DOHH2 (cell line): ENCODE data around the gene FOXK1.

ENCODE experiments used
- H3F3A ChIP-seq: fragments of 200-600 bp; sonication (generic), shearing (Covaris generic); 2 replicates; pipeline ENCODE4 v1.6.0; 2016; ENCODE audit warnings: antibody characterized with exemption, mild to moderate bottlenecking; ENCODE audit not compliant: control insufficient read depth, insufficient read depth
- H3K27ac ChIP-seq: fragments of 200-600 bp; sonication (generic); 2 replicates; pipeline ENCODE4 v1.5.1; 2014; ENCODE audit warnings: low read depth, mild to moderate bottlenecking, low read length, moderate library complexity
- H3K27me3 ChIP-seq: fragments of 200-600 bp; sonication (generic); 2 replicates; pipeline ENCODE4 v1.6.1; 2014; ENCODE audit warnings: mild to moderate bottlenecking, low read length, mixed read lengths; ENCODE audit not compliant: control insufficient read depth
- H3K36me3 ChIP-seq: fragments of 200-600 bp; sonication (generic); 2 replicates; pipeline ENCODE4 v1.6.1; 2014; ENCODE audit warnings: mild to moderate bottlenecking, low read length, moderate library complexity, mixed read lengths; ENCODE audit not compliant: control insufficient read depth
- H3K4me1 ChIP-seq: fragments of 200-600 bp; sonication (generic); 2 replicates; pipeline ENCODE4 v1.6.1; 2014; ENCODE audit warnings: mild to moderate bottlenecking, low read length, mixed read lengths; ENCODE audit not compliant: control insufficient read depth
- H3K4me2 ChIP-seq: fragments of 200-600 bp; sonication (generic); 2 replicates; pipeline ENCODE4 v1.6.0; 2014; ENCODE audit warnings: mild to moderate bottlenecking, low read length, moderate library complexity
- H3K4me3 ChIP-seq: fragments of 200-600 bp; sonication (generic); 2 replicates; pipeline ENCODE4 v1.5.1; 2014; ENCODE audit warnings: mild to moderate bottlenecking, low read length, mixed read lengths
- H3K79me2 ChIP-seq: fragments of 200-600 bp; sonication (generic); 2 replicates; pipeline ENCODE4 v1.6.1; 2014; ENCODE audit warnings: mild to moderate bottlenecking, low read length, mixed read lengths; ENCODE audit not compliant: control insufficient read depth
- H3K9me2 ChIP-seq: fragments of 200-600 bp; sonication (generic); replicated peaks from 2 replicates; pipeline ENCODE4 v1.6.1; 2014; ENCODE audit warnings: mild to moderate bottlenecking, low read length, mixed read lengths; ENCODE audit not compliant: control insufficient read depth
- H3K9me3 ChIP-seq: fragments of 200-600 bp; sonication (generic); 2 replicates; pipeline ENCODE4 v1.6.1; 2014; ENCODE audit warnings: antibody characterized with exemption, low read length, mixed read lengths; ENCODE audit not compliant: control insufficient read depth, insufficient read depth
- H4K20me1 ChIP-seq: fragments of 200-600 bp; sonication (generic); 2 replicates; pipeline ENCODE4 v1.6.0; 2014; ENCODE audit warnings: low read depth, mild to moderate bottlenecking, antibody characterized with exemption, low read length, moderate library complexity; ENCODE audit not compliant: control insufficient read depth, insufficient read depth
- CTCF ChIP-seq: fragments of 200-600 bp; sonication (generic); IDR thresholded peaks from one replicate; pipeline ENCODE4 v1.5.1; 2014; ENCODE audit warnings: antibody characterized with exemption, mild to moderate bottlenecking, low read depth, low read length; ENCODE audit not compliant: poor library complexity, severe bottlenecking
- EZH2phosphoT487 ChIP-seq: fragments of 200-600 bp; sonication (generic); IDR thresholded peaks from 2 replicates; pipeline ENCODE4 v1.6.1; 2017; ENCODE audit warnings: borderline replicate concordance, mild to moderate bottlenecking, antibody characterized with exemption, low read length, moderate library complexity, mixed read lengths

The FOXK1 gene

GRCh38 chr7:4747746-4748145, 65.7 kb downstream of the FOXK1 start:
- Histone ChIP-seq H3K9me2 (no peaks in the 10 kb centered on the region), H3F3A (peaks cover 19% of the 10 kb centered on the region), H3K27ac (no peak overlapping the region), H3K4me3 (no peak overlapping the region), H3K79me2 (peaks cover 76% of the 10 kb centered on the region), H3K27me3 (no peaks in the 10 kb centered on the region), H3K9me3 (no peaks in the 10 kb centered on the region), H3K4me1 (peaks cover 51% of the 10 kb centered on the region), H3K36me3 (peaks cover 59% of the 10 kb centered on the region), H4K20me1 (no peaks in the 10 kb centered on the region), H3K4me2 (no peak overlapping the region)
- TF ChIP-seq CTCF (no peak), EZH2phosphoT487 (no peak)

GRCh38 chr7:4748231-4748681, 66.2 kb downstream of the FOXK1 start:
- no peaks in the 10 kb centered on the region for H4K20me1 ChIP-seq
- no peaks in the 10 kb centered on the region for H3K9me2 ChIP-seq
- peaks cover 19% of the 10 kb centered on the region for H3F3A ChIP-seq
- H3K4me1 ChIP-seq: peaks cover 46% of the 10 kb centered on the region
- H3K36me3 ChIP-seq: peaks cover 54% of the 10 kb centered on the region
- no peaks in the 10 kb centered on the region for H3K27me3 ChIP-seq
- H3K79me2 ChIP-seq: peaks cover 71% of the 10 kb centered on the region
- no peak overlapping the region for H3K4me3 ChIP-seq
- H3K9me3 ChIP-seq: no peaks in the 10 kb centered on the region
- TF ChIP-seq CTCF: no peak
- TF ChIP-seq EZH2phosphoT487: no peak
- H3K27ac ChIP-seq: no peak overlapping the region
- no peak overlapping the region for H3K4me2 ChIP-seq

GRCh38 chr7:4749363-4749762, 67.3 kb downstream of the FOXK1 start:
- 0 out of 2 replicates have a peak, but pooled peaks cover 4% of the 10 kb centered on the region for H4K20me1 ChIP-seq
- no peaks in the 10 kb centered on the region for H3K9me3 ChIP-seq
- peaks cover 38% of the 10 kb centered on the region for H3K4me1 ChIP-seq
- peaks cover 74% of the 10 kb centered on the region for H3K79me2 ChIP-seq
- H3K27me3 ChIP-seq: no peaks in the 10 kb centered on the region
- H3K4me3 ChIP-seq: no peak overlapping the region
- H3K36me3 ChIP-seq: peaks cover 56% of the 10 kb centered on the region
- TF ChIP-seq EZH2phosphoT487 (no peak), CTCF (no peak)
- H3K27ac ChIP-seq: no peak overlapping the region
- peaks cover 10% of the 10 kb centered on the region for H3F3A ChIP-seq
- no peaks in the 10 kb centered on the region for H3K9me2 ChIP-seq
- no peak overlapping the region for H3K4me2 ChIP-seq

- Histone ChIP-seq H3K27ac (no peak overlapping the region), H3K9me3 (no peaks in the 10 kb centered on the region), H3K79me2 (peaks cover 73% of the 10 kb centered on the region)
These were observed 67.7 kb downstream of the FOXK1 start for GRCh38 chr7:4749798-4750197.

More at GRCh38 chr7:4749798-4750197, 67.7 kb downstream of the FOXK1 start:
- Histone ChIP-seq H4K20me1 (0 out of 2 replicates have a peak, but pooled peaks cover 8% of the 10 kb centered on the region), H3K4me2 (no peak overlapping the region), H3K4me3 (no peak overlapping the region), H3K36me3 (peaks cover 59% of the 10 kb centered on the region), H3F3A (peaks cover 6% of the 10 kb centered on the region), H3K4me1 (peaks cover 34% of the 10 kb centered on the region), H3K27me3 (no peaks in the 10 kb centered on the region), H3K9me2 (no peaks in the 10 kb centered on the region)
- TF ChIP-seq CTCF (no peak), EZH2phosphoT487 (no peak)
